ENCODE measurements around the gene ASTN2. TPM values are rescaled to one million over a fixed set of nuclear protein-coding genes. Genes with fewer than 3 reads are reported as not detected.

Gene ASTN2
- total RNA-seq, 6 experiments from 2014 or later: 0.91 to 3.1 (median 2.5) TPM

DNA sequence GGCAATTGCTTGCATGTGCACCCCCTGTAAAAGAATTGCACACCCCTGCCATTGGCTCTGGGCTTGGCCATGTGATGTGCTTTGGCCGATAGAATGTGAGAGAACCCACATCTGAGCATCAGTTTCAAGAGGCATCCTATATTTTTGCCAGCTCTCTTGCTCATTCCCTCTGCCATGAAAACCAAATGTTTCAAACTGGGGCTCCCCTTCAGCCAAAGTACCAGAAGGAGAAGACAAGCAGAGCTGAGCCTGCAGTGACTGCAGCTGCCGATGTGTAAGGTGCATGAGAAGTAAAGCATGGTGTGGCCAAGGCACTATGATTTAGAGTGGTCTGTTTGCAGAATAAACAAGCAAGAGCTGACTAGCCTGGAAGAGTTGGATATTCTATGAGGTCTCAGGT is 132.3 kb downstream of the ASTN2 start:
- intact Hi-C loops (cut with DNase I): no loop called here
- WGBS (ENCODE audit: insufficient coverage, low coverage, low lambda C conversion rate, missing lambda C conversion rate): 56% methylated on average over 2 of the region's 2 CpGs
- no peak for TF ChIP-seq POLR2A (IDR thresholded peaks at IDR 0.05)
- TF ChIP-seq, protein P1, sequence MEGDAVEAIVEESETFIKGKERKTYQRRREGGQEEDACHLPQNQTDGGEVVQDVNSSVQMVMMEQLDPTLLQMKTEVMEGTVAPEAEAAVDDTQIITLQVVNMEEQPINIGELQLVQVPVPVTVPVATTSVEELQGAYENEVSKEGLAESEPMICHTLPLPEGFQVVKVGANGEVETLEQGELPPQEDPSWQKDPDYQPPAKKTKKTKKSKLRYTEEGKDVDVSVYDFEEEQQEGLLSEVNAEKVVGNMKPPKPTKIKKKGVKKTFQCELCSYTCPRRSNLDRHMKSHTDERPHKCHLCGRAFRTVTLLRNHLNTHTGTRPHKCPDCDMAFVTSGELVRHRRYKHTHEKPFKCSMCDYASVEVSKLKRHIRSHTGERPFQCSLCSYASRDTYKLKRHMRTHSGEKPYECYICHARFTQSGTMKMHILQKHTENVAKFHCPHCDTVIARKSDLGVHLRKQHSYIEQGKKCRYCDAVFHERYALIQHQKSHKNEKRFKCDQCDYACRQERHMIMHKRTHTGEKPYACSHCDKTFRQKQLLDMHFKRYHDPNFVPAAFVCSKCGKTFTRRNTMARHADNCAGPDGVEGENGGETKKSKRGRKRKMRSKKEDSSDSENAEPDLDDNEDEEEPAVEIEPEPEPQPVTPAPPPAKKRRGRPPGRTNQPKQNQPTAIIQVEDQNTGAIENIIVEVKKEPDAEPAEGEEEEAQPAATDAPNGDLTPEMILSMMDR (IDR thresholded peaks at IDR 0.05): no peak

DNA sequence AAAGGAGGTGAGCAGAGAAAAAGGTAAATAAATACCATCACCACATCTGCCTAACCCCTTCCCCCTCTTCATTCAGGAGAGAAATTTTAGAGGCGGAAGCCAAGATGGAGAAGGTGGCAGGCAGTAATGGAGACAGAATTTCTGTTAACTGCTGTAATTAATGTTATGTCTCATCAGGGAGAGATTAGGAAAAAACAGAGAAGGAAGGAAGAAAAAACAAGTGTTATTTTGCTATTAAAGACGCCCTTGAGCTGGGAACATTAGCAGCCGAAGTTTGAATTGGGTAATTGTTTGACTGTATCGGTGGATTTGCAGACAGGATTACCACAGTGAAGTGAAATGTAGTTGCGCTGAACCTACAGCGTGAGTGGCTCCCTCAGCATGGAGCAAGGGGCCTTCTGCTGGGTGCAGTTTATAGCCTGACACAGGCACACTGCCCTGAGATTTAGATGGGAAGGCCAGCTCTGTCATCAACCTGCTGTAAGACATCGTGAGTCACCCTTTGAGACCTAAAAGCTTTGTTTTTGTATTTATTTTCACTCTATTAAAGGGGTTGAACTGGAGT is 136.3 kb downstream of the ASTN2 start:
- Histone ChIP-seq H3K27me3 (no peaks in the 10 kb centered on the region), H3K4me3 (no peak overlapping the region), H3K9me3 (no peaks in the 10 kb centered on the region), H3K27ac (no peak overlapping the region), H3K4me1 (no peaks in the 10 kb centered on the region), H3K36me3 (no peaks in the 10 kb centered on the region)
- WGBS (ENCODE audit: insufficient coverage, low coverage, low lambda C conversion rate, missing lambda C conversion rate): 53% methylated on average over 7 of the region's 7 CpGs
- ATAC-seq: no peak
- TF ChIP-seq, protein P1 (IDR thresholded peaks at IDR 0.05): no peak
- TF ChIP-seq POLR2A (IDR thresholded peaks at IDR 0.05): no peak
- no peak for DNase-seq
- intact Hi-C loops (cut with DNase I): no loop called here

More for the DNA sequence above, 132.3 kb downstream of the ASTN2 start:
- H3K9me3 ChIP-seq: no peaks in the 10 kb centered on the region
- H3K36me3 ChIP-seq: no peaks in the 10 kb centered on the region
- no peak overlapping the region for H3K27ac ChIP-seq
- no peaks in the 10 kb centered on the region for H3K27me3 ChIP-seq
- ATAC-seq (no peak), DNase-seq (no peak)
- no peaks in the 10 kb centered on the region for H3K4me1 ChIP-seq
- no peak overlapping the region for H3K4me3 ChIP-seq

DNA sequence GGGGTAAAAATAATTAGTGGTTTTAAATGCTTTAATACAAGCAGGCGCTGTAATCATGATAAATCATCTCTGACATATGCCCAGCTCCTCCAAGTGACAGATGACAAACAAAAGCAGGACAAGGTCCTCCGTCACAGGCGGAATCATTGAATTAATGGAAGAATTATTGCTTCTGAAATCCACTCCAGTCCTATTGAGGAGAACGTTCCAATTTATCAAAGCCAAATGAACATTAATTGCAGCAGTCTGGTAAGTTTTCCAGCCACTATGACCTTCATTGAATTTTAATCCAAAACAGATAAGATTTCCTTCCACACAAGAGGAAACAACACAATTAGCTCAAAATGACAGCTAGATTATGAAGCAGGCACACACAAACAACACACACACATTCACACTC is 136.8 kb downstream of the ASTN2 start:
- no peak for ATAC-seq
- Histone ChIP-seq H3K4me3 (no peak overlapping the region), H3K9me3 (no peaks in the 10 kb centered on the region), H3K27me3 (no peaks in the 10 kb centered on the region), H3K27ac (no peak overlapping the region), H3K4me1 (no peaks in the 10 kb centered on the region), H3K36me3 (no peaks in the 10 kb centered on the region)
- intact Hi-C loops (cut with DNase I): no loop called here
- no peak for TF ChIP-seq POLR2A (IDR thresholded peaks at IDR 0.05)
- TF ChIP-seq, protein P1 (IDR thresholded peaks at IDR 0.05): no peak
- DNase-seq: no peak
- WGBS (ENCODE audit: insufficient coverage, low coverage, low lambda C conversion rate, missing lambda C conversion rate): 37% methylated on average over 4 of the region's 4 CpGs

DNA sequence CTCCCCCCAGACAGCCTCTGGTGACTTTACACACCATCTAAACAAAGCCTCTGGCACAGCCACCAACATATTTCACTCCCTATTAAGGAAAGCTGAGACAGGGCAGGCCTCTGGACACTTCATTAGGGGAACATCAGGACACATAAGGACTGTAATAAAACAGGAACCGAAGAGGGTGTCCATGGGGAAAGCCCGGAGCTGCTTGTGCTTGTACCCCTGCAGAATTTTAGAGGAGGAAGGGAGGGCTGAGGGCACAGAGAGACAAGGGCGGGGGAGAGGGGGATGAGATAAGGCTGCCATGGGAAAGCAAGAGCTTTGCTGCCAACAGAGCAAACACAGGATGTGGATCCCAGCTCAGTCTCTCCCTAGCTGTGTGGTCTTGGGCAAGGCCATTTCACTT is 138.4 kb downstream of the ASTN2 start:
- Histone ChIP-seq H3K9me3 (no peaks in the 10 kb centered on the region), H3K27me3 (no peaks in the 10 kb centered on the region), H3K4me3 (no peak overlapping the region), H3K4me1 (no peaks in the 10 kb centered on the region), H3K36me3 (no peaks in the 10 kb centered on the region), H3K27ac (no peak overlapping the region)
- ATAC-seq (no peak), DNase-seq (no peak)
- intact Hi-C loops (cut with DNase I): no loop called here
- TF ChIP-seq POLR2A (IDR thresholded peaks at IDR 0.05): no peak
- TF ChIP-seq, protein P1 (IDR thresholded peaks at IDR 0.05): no peak
- WGBS (ENCODE audit: insufficient coverage, low coverage, low lambda C conversion rate, missing lambda C conversion rate): 48% methylated on average over 3 of the region's 3 CpGs

DNA sequence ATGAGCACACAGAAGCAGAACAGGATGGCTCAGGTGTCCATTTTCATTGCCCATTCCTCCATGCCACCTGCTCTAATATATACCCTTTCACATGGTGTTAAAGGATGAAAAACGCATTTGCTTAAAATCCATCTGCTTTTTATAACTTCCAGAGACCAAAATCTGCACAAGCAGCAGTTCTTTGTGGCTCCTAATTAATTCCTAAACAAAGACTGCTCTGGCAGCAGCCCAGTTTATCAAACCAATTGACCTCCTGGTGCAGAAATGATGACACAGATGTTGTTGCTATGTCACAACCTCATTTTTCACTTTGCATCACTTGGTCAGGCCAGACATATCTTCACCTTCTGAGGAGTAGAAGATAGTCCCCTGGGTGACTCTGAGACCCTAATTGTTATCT is 141.2 kb downstream of the ASTN2 start:
- no peaks in the 10 kb centered on the region for H3K27me3 ChIP-seq
- 20% methylated on average over 1 of the region's 1 CpG for WGBS (ENCODE audit: insufficient coverage, low coverage, low lambda C conversion rate, missing lambda C conversion rate)
- intact Hi-C loops (cut with DNase I): no loop called here

More for the DNA sequence above, 141.2 kb downstream of the ASTN2 start:
- no peak for DNase-seq
- Histone ChIP-seq H3K4me3 (no peak overlapping the region), H3K9me3 (no peaks in the 10 kb centered on the region), H3K36me3 (no peaks in the 10 kb centered on the region), H3K27ac (no peak overlapping the region), H3K4me1 (no peaks in the 10 kb centered on the region)
- TF ChIP-seq, protein P1 (IDR thresholded peaks at IDR 0.05): no peak
- ATAC-seq: no peak

Data from right lobe of liver (tissue), 6 donors.